Upper lobe of left lung (tissue), 4 donors: ENCODE measurements around the gene CEP85L.

ENCODE experiments used
- CTCF ChIP-seq, 6 experiments: fragments of 450-650 bp in 4 of 6; fragments of 200-600 bp in 2 of 6; sonication (generic) in 2 of 6; IDR thresholded peaks; one replicate each; pipeline ENCODE4 v1.5.1; 2016 to 2019; ENCODE audit warnings: antibody characterized with exemption in 6 of 6
- EP300 ChIP-seq, 4 donors: sonication (generic); formaldehyde crosslinking; IDR thresholded peaks; one replicate each; pipeline ENCODE4 v1.5.1; 2017; ENCODE audit warnings: antibody characterized with exemption in 4 of 4, control low read depth in 2 of 4
- POLR2A ChIP-seq, 4 donors: fragments of 450-650 bp; IDR thresholded peaks; one replicate each; pipeline ENCODE4 v1.5.1; 2016 to 2017; ENCODE audit warnings: antibody characterized with exemption in 4 of 4, mild to moderate bottlenecking in 2 of 4

- TF ChIP-seq CTCF (IDR thresholded peaks at IDR 0.05) (no peak), POLR2A (IDR thresholded peaks at IDR 0.05) (no peak), EP300 (IDR thresholded peaks at IDR 0.05) (no peak)
Observed at GRCh38 chr6:118546164-118546879, 105.1 kb downstream of the CEP85L start.
